ENCODE measurements around the gene IARS1.

The IARS1 gene

DNA sequence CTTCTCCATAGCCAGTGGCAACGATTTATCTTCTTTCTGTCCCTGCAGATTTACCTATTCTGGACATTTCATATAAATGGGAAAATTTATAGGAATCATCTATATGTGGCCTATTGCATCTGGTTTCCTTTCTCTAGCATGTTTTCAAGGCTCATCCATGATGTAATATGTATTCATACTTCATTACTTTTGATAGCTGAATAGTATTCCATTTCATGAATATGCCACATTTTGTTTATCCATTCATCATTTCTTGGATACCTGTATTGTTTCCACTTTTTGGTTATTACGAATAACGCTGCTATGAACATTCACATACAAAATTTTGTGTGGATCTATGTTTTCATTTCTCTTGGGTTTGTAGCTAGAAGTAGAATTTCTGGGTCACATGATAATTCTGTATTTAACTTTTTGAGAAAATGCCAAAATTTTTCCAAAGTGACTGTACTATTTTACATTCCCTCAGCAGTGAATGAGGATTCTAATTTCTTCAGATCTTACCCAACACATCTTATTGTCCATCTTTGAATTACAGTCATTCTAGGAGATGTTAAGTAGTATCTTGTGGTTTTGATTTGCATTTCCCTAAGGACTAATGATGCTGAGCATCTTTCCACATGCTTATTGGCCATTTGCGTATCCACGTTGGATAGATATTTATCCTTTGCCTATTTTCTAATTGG lies 3.6 kb downstream of the IARS1 start:
- no peak for DNase-seq
- Mint-ChIP-seq H3K27ac (no peak overlapping the region), H3K4me1 (peaks cover 17 to 45% of the 10 kb centered on the region in 2 donors), H3K36me3 (peaks cover 34 to 45% of the 10 kb centered on the region in 2 donors), H3K27me3 (no peaks in the 10 kb centered on the region), H3K9me3 (no peaks in the 10 kb centered on the region), H3K4me3 (no peak overlapping the region)
- ATAC-seq (replicated peaks): no peak

DNA sequence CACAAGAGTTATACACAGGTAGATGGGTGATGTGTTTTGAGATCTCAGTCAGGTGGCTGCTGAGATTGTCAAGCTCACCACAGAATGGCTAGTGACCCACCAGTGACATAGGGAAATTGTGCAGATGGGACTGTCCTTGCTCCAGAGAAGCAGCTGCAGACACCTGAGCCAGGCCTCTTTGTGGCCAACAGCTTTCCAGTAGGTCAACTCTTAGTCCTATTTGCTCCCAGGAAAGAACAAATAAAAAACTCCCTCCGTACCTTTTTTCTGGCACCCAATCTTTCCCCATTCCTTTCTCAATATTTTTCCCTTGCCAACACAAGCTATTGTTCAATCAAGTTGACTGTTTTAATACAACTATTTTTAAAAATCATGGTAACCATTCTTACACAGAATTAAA lies 14.2 kb downstream of the IARS1 start:
- Mint-ChIP-seq H3K36me3 (peaks cover 30 to 51% of the 10 kb centered on the region in 2 donors), H3K4me1 (no peaks in the 10 kb centered on the region)

DNA sequence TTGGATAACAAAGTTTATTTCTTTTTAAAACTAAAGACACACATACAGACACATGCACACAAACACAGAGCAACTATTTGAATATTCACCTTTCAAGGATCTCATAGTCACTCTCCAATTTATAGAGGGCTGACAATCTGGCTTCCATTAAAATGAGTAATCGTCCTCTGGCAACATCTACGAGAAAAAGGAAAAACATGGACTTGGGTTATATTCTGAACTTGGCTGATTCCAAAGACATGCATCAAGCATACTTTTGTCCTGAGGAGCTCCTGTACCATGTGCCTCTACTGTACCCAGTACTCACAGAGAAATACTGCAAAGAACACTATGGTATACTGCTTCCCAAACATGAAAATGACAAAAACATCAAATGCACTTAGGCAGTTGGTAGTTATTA lies 15.4 kb downstream of the IARS1 start:
- H3K36me3 Mint-ChIP-seq: peaks cover 32 to 52% of the 10 kb centered on the region in 2 donors
- no peak for ATAC-seq (replicated peaks)

More for the DNA sequence above, 14.2 kb downstream of the IARS1 start:
- Mint-ChIP-seq H3K27me3 (no peaks in the 10 kb centered on the region), H3K27ac (no peak overlapping the region), H3K9me3 (no peaks in the 10 kb centered on the region), H3K4me3 (no peak overlapping the region)
- ATAC-seq (replicated peaks): no peak
- no peak for DNase-seq

DNA sequence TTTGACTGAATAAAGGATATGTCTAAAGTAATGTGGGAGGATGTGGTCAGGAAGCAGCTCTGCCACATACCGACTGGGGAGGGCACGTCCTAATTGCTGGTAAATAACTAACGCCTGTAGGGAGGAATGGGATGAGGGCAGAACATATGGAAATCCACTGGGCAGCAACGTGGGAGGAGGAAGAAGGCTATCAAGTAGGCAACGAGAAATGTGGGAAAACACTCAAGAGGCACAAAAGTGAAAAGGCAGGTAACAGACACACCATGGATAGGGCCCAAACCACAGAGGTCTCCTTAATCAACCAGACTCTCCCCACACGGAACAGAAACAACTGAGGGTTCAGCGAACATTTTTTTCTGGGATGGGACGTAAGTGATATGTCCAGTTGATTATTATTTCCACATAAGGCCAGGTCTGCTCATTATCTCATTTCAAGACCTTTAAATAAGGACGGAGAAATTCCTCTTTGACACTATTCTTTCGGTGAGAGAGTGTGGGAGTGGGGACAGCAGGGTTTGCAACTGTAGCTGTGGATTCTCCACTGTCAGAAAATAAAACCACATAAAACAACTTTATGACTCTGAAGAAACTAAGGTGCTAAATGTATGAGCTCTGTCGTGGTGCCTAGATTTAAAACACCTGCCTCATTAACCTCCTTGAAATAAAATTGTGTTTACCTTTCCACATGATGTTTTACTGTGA lies 17.0 kb downstream of the IARS1 start:
- no peaks in the 10 kb centered on the region for H3K27me3 Mint-ChIP-seq
- H3K4me1 Mint-ChIP-seq: no peaks in the 10 kb centered on the region
- DNase-seq (no peak), ATAC-seq (replicated peaks) (no peak)
- peaks cover 36 to 55% of the 10 kb centered on the region in 2 donors for H3K36me3 Mint-ChIP-seq
- H3K9me3 Mint-ChIP-seq: no peaks in the 10 kb centered on the region
- H3K4me3 Mint-ChIP-seq: no peak overlapping the region
- no peak overlapping the region for H3K27ac Mint-ChIP-seq

More for the DNA sequence above, 15.4 kb downstream of the IARS1 start:
- H3K4me1 Mint-ChIP-seq: no peaks in the 10 kb centered on the region
- no peak for DNase-seq
- H3K9me3 Mint-ChIP-seq: no peaks in the 10 kb centered on the region
- no peaks in the 10 kb centered on the region for H3K27me3 Mint-ChIP-seq
- no peak overlapping the region for H3K27ac Mint-ChIP-seq
- H3K4me3 Mint-ChIP-seq: no peak overlapping the region

- H3K27me3 Mint-ChIP-seq: no peaks in the 10 kb centered on the region
- no peak for DNase-seq
- H3K27ac Mint-ChIP-seq: peak overlapping the region; percentile 78
- ATAC-seq (replicated peaks): no peak
- H3K4me1 Mint-ChIP-seq: no peaks in the 10 kb centered on the region
- H3K9me3 Mint-ChIP-seq: no peaks in the 10 kb centered on the region
- peaks cover 39 to 61% of the 10 kb centered on the region in 2 donors for H3K36me3 Mint-ChIP-seq
- H3K4me3 Mint-ChIP-seq: no peak overlapping the region
Observed at GRCh38 chr9:92275541-92275940, 18.0 kb downstream of the IARS1 start.

- Mint-ChIP-seq H3K27ac (no peak overlapping the region), H3K36me3 (peaks cover 36 to 54% of the 10 kb centered on the region in 2 donors)
Observed at GRCh38 chr9:92270511-92270910, 23.0 kb downstream of the IARS1 start.

GRCh38 chr9:92266486-92266885 lies 27.0 kb downstream of the IARS1 start:
- peaks cover 0 to 2% of the 10 kb centered on the region in 2 donors for H3K4me1 Mint-ChIP-seq
- DNase-seq (no peak), ATAC-seq (replicated peaks) (no peak)
- peaks cover 32 to 56% of the 10 kb centered on the region in 2 donors for H3K36me3 Mint-ChIP-seq
- no peak overlapping the region for H3K27ac Mint-ChIP-seq
- no peak overlapping the region for H3K4me3 Mint-ChIP-seq
- no peaks in the 10 kb centered on the region for H3K9me3 Mint-ChIP-seq
- H3K27me3 Mint-ChIP-seq: no peaks in the 10 kb centered on the region

More at GRCh38 chr9:92270511-92270910, 23.0 kb downstream of the IARS1 start:
- Mint-ChIP-seq H3K4me1 (peaks cover 0 to 2% of the 10 kb centered on the region in 2 donors), H3K4me3 (no peak overlapping the region), H3K27me3 (no peaks in the 10 kb centered on the region), H3K9me3 (no peaks in the 10 kb centered on the region)
- no peak for DNase-seq
- no peak for ATAC-seq (replicated peaks)

DNA sequence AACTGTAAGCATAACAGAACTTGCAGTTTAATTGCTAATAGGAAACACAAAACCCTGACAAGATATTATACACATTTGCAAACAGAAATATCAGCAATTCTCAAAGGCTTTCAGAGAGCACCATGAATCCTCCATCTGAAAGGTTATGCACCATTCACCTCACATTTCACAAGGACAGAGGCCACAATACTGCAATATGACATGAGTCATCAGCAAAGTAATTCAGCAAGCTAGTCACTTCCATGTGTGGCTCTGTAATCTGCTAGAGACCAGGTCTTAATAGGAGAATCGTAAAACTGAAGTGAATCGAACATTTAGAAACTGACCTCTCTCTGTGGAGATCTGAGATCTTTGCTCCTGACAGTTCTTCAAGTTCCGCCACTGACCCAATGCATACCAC lies 28.3 kb downstream of the IARS1 start:
- Mint-ChIP-seq H3K4me1 (peaks cover 0 to 2% of the 10 kb centered on the region in 2 donors), H3K9me3 (no peaks in the 10 kb centered on the region), H3K36me3 (peaks cover 35 to 49% of the 10 kb centered on the region in 2 donors), H3K4me3 (no peak overlapping the region), H3K27me3 (no peaks in the 10 kb centered on the region), H3K27ac (no peak overlapping the region)
- no peak for ATAC-seq (replicated peaks)
- DNase-seq: no peak

- DNase-seq: no peak
- Mint-ChIP-seq H3K4me3 (no peak overlapping the region), H3K36me3 (peaks cover 35 to 53% of the 10 kb centered on the region in 2 donors), H3K27ac (no peak overlapping the region), H3K27me3 (no peaks in the 10 kb centered on the region), H3K9me3 (no peaks in the 10 kb centered on the region), H3K4me1 (no peaks in the 10 kb centered on the region)
- ATAC-seq (replicated peaks): no peak
Observed at GRCh38 chr9:92263131-92263530, 30.4 kb downstream of the IARS1 start.

- no peaks in the 10 kb centered on the region for H3K4me1 Mint-ChIP-seq
- H3K9me3 Mint-ChIP-seq: no peaks in the 10 kb centered on the region
- H3K27me3 Mint-ChIP-seq: no peaks in the 10 kb centered on the region
- no peak overlapping the region for H3K27ac Mint-ChIP-seq
- DNase-seq (no peak), ATAC-seq (replicated peaks) (no peak)
- no peak overlapping the region for H3K4me3 Mint-ChIP-seq
- H3K36me3 Mint-ChIP-seq: peaks cover 36 to 50% of the 10 kb centered on the region in 2 donors
Observed at GRCh38 chr9:92257327-92257726, 36.2 kb downstream of the IARS1 start.

- no peak for ATAC-seq (replicated peaks)
- no peak overlapping the region for H3K27ac Mint-ChIP-seq
- no peaks in the 10 kb centered on the region for H3K4me1 Mint-ChIP-seq
- no peak overlapping the region for H3K4me3 Mint-ChIP-seq
- H3K36me3 Mint-ChIP-seq: peaks cover 39 to 64% of the 10 kb centered on the region in 2 donors
- H3K27me3 Mint-ChIP-seq: no peaks in the 10 kb centered on the region
- no peaks in the 10 kb centered on the region for H3K9me3 Mint-ChIP-seq
- DNase-seq: no peak
Observed at GRCh38 chr9:92254381-92255337, 38.8 kb downstream of the IARS1 start.

DNA sequence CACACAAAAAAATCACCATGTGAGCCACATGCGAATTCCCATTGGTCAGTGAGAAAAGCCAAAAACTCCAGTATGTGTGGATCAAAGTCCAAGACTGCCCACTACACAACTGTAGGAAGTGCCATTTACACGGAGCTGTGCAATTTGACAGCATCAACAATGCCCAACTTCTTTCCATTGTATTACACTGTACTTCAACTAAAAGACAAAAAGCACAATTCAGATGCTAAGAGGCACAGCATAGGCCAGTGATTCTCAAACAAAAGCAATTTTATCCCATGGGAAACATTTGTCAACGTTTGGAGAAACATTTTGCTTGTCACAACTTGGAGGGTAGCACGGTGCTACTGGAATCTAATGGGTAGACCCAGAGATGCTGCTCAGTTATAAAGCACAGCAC lies 39.8 kb downstream of the IARS1 start:
- Mint-ChIP-seq H3K4me3 (no peak overlapping the region), H3K36me3 (peaks cover 41 to 67% of the 10 kb centered on the region in 2 donors), H3K4me1 (no peaks in the 10 kb centered on the region), H3K27ac (peak overlapping the region; percentile 32), H3K9me3 (no peaks in the 10 kb centered on the region), H3K27me3 (no peaks in the 10 kb centered on the region)
- no peak for DNase-seq
- no peak for ATAC-seq (replicated peaks)

DNA sequence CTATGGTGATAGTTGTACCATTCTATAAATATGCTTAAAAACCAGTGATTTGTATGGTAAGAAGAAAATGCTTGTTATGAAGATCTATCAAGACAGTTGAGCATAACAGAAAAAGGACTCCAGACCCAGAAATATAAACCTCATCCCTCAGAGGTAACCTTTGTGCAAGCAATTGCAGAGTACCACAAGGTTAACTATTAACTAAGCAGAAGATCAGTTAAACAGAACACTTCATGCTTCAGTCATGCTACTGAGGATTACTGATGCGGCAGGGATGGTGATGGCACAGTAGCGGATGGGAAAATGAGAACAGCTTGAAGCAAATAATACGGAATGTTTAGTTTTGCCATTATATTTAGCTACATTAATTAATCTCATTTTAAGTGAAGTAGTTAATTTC lies 45.5 kb downstream of the IARS1 start:
- Mint-ChIP-seq H3K27ac (no peak overlapping the region), H3K4me3 (no peak overlapping the region), H3K9me3 (no peaks in the 10 kb centered on the region), H3K27me3 (no peaks in the 10 kb centered on the region), H3K36me3 (peaks cover 53 to 73% of the 10 kb centered on the region in 2 donors), H3K4me1 (peaks cover 0 to 2% of the 10 kb centered on the region in 2 donors)
- no peak for DNase-seq
- no peak for ATAC-seq (replicated peaks)

GRCh38 chr9:92247296-92247695 lies 46.2 kb downstream of the IARS1 start:
- ATAC-seq (replicated peaks): no peak
- no peak overlapping the region for H3K4me3 Mint-ChIP-seq
- H3K27me3 Mint-ChIP-seq: no peaks in the 10 kb centered on the region
- H3K27ac Mint-ChIP-seq: no peak overlapping the region
- DNase-seq: no peak
- no peaks in the 10 kb centered on the region for H3K9me3 Mint-ChIP-seq
- H3K4me1 Mint-ChIP-seq: peaks cover 0 to 2% of the 10 kb centered on the region in 2 donors
- H3K36me3 Mint-ChIP-seq: peaks cover 54 to 75% of the 10 kb centered on the region in 2 donors

Data from stimulated activated naive B cell treated with anti-CD40 and anti-IgM and Interleukin-4, amounts not matched to agents 10 μg/mL and 1 μg/mL and 100 μg/mL, for 72 hours (primary cell).